GM18498 (cell line): ENCODE measurements around the gene SYT12.

Experiments
- ATAC-seq: cut with Tn5 transposase; IDR thresholded peaks from one replicate; pipeline ENCODE4 v1.9.1; 2021; ENCODE audit warnings: mild to moderate bottlenecking, moderate library complexity; ENCODE audit not compliant: unreplicated experiment

SYT12 gene

GRCh38 chr11:67027483-67027930 is 4.6 kb downstream of the SYT12 start:
- ATAC-seq = peak; percentile 29

GRCh38 chr11:67027943-67028542 is 5.1 kb downstream of the SYT12 start:
- peak; percentile 71 for ATAC-seq

- ATAC-seq = no peak
Observed at GRCh38 chr11:67029146-67029545, 6.2 kb downstream of the SYT12 start.

GRCh38 chr11:67030976-67031375 is 8.0 kb downstream of the SYT12 start:
- no peak for ATAC-seq

GRCh38 chr11:67031791-67032561 is 9.0 kb downstream of the SYT12 start:
- ATAC-seq = no peak

GRCh38 chr11:67032830-67033551 is 10.1 kb downstream of the SYT12 start:
- no peak for ATAC-seq

- ATAC-seq = no peak
Observed at GRCh38 chr11:67033661-67034166, 10.8 kb downstream of the SYT12 start.

GRCh38 chr11:67034350-67034749 is 11.4 kb downstream of the SYT12 start:
- no peak for ATAC-seq

- no peak for ATAC-seq
Observed at GRCh38 chr11:67040147-67040546, 17.2 kb downstream of the SYT12 start.

GRCh38 chr11:67041602-67042001 is 18.7 kb downstream of the SYT12 start:
- no peak for ATAC-seq

GRCh38 chr11:67043572-67044349 is 20.8 kb downstream of the SYT12 start:
- no peak for ATAC-seq

- ATAC-seq = no peak
Observed at GRCh38 chr11:67044496-67044895, 21.6 kb downstream of the SYT12 start.

- no peak for ATAC-seq
Observed at GRCh38 chr11:67045314-67045713, 22.4 kb downstream of the SYT12 start.

- ATAC-seq = no peak
Observed at GRCh38 chr11:67048515-67049130, 25.7 kb downstream of the SYT12 start.

- no peak for ATAC-seq
Observed at GRCh38 chr11:67050139-67050538, 27.2 kb downstream of the SYT12 start.

GRCh38 chr11:67051180-67051893 is 28.4 kb downstream of the SYT12 start:
- ATAC-seq = no peak

GRCh38 chr11:67051945-67052488 is 29.1 kb downstream of the SYT12 start:
- ATAC-seq = no peak

- ATAC-seq = no peak
Observed at GRCh38 chr11:67052891-67053290, 30.0 kb downstream of the SYT12 start.

GRCh38 chr11:67053896-67054329 is 31.0 kb downstream of the SYT12 start:
- ATAC-seq = no peak
